Activated naive CD4-positive, alpha-beta T cell treated with anti-CD3 and anti-CD28 coated beads, Interleukin-2, amount 10 ng/mL, durations not matched to agents 7 days and 5 days (primary cell): ENCODE results near the gene AFM.
"Not testable (repeated sequence)": the region's sequence is repeated elsewhere in the genome, so short reads cannot be mapped to it uniquely, and the experiment has no call there.

Source experiments
- CTCF ChIA-PET: fragments of 350-600 bp; sonication (Branson Sonifier 250); formaldehyde crosslinking; loops from one replicate; lab custom pipeline; 2021; ENCODE audit warnings: antibody characterized with exemption; lab: Charles Lee
- DNase-seq: peaks from one replicate; pipeline ENCODE4 v3.0.0-alpha.2; 2020
- H3K27ac Mint-ChIP-seq: one replicate; pipeline ENCODE4 v1.8.0; 2021; ENCODE audit warnings: mild to moderate bottlenecking, moderate library complexity, mixed read lengths
- H3K27me3 Mint-ChIP-seq: one replicate; pipeline ENCODE4 v1.8.0; 2021; ENCODE audit warnings: mild to moderate bottlenecking, mixed read lengths
- H3K36me3 Mint-ChIP-seq: one replicate; pipeline ENCODE4 v1.8.0; 2021; ENCODE audit warnings: mixed read lengths
- H3K4me1 Mint-ChIP-seq: one replicate; pipeline ENCODE4 v1.8.0; 2021; ENCODE audit warnings: mixed read lengths
- H3K4me3 Mint-ChIP-seq: one replicate; pipeline ENCODE4 v1.8.0; 2021; ENCODE audit warnings: mild to moderate bottlenecking, moderate library complexity, mixed read lengths
- H3K9me3 Mint-ChIP-seq: one replicate; pipeline ENCODE4 v1.8.0; 2021; ENCODE audit warnings: mixed read lengths

AFM gene

DNA sequence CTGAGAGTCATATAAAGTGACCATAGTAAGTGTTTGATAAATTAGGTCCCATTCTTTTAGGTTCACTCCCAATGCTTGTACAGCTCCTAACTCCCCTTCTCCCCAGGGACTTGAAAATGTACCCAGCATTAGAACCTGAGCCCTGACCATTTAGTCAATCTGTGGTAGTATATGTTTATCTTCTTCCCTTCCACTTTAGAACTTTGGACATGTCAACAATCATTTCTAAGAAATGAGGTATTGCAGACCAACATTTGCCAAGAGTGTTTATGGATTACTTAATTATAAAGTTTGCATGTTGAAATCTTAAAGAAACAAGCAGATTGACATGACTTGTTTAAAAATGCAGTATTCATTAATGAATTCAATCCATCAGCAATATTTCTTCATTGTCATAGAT lies 26.0 kb downstream of the AFM start:
- H3K36me3 Mint-ChIP-seq = no peaks in the 10 kb centered on the region
- CTCF ChIA-PET = no interaction called here
- no peak for DNase-seq
- H3K4me1 Mint-ChIP-seq = no peaks in the 10 kb centered on the region
- no peaks in the 10 kb centered on the region for H3K27me3 Mint-ChIP-seq
- H3K9me3 Mint-ChIP-seq = no peaks in the 10 kb centered on the region
- no peak overlapping the region for H3K27ac Mint-ChIP-seq
- H3K4me3 Mint-ChIP-seq = no peak overlapping the region

DNA sequence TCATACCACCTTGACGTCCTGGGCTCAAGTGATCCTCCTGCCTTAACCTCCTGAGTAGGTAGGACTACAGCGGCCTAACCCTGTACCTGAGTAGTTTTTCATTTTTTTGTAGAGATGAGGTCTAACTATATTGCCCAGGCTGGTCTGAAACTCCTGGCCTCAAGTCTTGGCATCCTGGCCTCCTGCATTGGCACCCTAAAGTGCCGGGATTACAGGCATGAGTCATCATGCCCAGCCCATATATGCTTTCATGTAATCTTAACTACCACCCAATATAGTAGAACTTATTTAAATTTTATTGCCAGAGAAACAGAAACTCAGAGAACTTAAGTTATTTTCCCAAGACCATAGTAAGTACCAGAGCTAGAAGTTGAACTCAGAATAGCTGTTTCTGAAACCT lies 27.1 kb downstream of the AFM start:
- CTCF ChIA-PET = no interaction called here
- no peak for DNase-seq

DNA sequence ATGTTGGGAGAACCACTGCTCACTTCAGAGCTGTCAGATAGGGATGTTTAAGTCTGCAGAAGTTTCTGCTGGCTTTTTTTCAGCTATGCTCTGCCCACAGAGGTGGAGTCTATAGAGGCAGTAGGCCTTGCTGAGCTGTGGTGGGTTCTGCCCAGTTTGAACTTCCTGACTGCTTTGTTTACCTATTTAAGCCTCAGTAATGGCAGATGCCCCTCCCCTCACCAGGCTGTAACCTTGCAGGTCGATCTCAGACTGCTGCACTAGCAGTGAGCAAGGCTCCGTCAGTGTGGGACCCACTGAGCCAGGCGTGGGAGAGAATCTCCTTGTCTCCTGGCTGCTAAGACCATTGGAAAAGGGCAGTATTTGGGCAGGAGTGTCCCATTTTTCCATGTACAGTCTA lies 36.8 kb downstream of the AFM start:
- CTCF ChIA-PET = interaction anchor here (0.6 kb wide), 1 partner anchor 16 kb away, joined by 3 read pairs; no protein-coding TSS in a partner anchor
- H3K36me3 Mint-ChIP-seq = no peaks in the 10 kb centered on the region
- H3K27me3 Mint-ChIP-seq = no peaks in the 10 kb centered on the region
- no peak overlapping the region for H3K4me3 Mint-ChIP-seq
- no peaks in the 10 kb centered on the region for H3K9me3 Mint-ChIP-seq
- no peaks in the 10 kb centered on the region for H3K4me1 Mint-ChIP-seq
- no peak overlapping the region for H3K27ac Mint-ChIP-seq
- no peak for DNase-seq

More for the DNA sequence above, 27.1 kb downstream of the AFM start:
- H3K4me1 Mint-ChIP-seq = no peaks in the 10 kb centered on the region
- H3K36me3 Mint-ChIP-seq = no peaks in the 10 kb centered on the region
- no peak overlapping the region for H3K27ac Mint-ChIP-seq
- no peaks in the 10 kb centered on the region for H3K9me3 Mint-ChIP-seq
- H3K27me3 Mint-ChIP-seq = no peaks in the 10 kb centered on the region
- H3K4me3 Mint-ChIP-seq = no peak overlapping the region

DNA sequence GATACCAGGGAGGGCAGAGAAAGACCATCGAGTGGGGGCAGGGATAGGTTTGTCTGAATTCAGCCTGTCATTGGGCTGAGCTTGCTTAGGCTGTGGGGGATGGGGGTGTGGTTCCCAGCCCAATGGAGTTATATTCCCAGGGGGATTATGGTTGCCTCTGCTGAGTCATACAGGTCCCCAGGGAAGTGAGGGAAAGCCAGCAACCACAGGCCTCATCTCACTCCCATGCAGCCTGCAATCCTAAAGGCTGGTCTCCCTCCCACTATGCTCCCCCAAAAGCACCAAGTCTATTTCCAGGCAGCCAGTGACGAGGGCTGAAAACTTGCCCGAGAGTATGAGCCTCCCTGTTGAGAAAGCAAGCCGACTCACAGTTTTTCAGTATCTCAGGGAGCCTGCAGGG lies 39.3 kb downstream of the AFM start:
- Mint-ChIP-seq H3K27me3 (no peaks in the 10 kb centered on the region), H3K4me1 (no peaks in the 10 kb centered on the region), H3K27ac (no peak overlapping the region), H3K4me3 (no peak overlapping the region), H3K36me3 (no peaks in the 10 kb centered on the region), H3K9me3 (no peaks in the 10 kb centered on the region)
- CTCF ChIA-PET = no interaction called here
- DNase-seq = no peak

DNA sequence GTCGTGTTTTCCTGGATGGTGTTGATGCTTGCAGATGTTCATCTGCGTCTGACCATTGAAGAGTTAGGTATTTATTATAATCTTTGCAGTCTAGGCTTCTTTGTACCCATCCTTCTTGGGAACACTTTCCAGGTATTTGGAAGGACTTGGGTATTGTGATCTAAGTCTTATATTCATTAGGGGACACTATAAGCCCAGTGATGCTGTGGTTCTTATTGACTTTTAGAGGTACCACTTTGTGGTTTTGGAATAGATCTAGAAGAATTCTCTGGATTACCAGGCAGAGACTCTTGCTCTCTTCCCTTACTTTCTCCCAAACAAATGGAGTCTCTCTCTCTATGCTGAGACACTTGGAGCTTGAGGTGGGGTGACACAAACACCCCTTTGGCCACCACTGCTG lies 41.6 kb downstream of the AFM start:
- no peaks in the 10 kb centered on the region for H3K27me3 Mint-ChIP-seq
- no peaks in the 10 kb centered on the region for H3K36me3 Mint-ChIP-seq
- H3K4me1 Mint-ChIP-seq = no peaks in the 10 kb centered on the region
- no peak overlapping the region for H3K27ac Mint-ChIP-seq
- no peak for DNase-seq
- H3K9me3 Mint-ChIP-seq = no peaks in the 10 kb centered on the region
- H3K4me3 Mint-ChIP-seq = no peak overlapping the region
- CTCF ChIA-PET = no interaction called here

DNA sequence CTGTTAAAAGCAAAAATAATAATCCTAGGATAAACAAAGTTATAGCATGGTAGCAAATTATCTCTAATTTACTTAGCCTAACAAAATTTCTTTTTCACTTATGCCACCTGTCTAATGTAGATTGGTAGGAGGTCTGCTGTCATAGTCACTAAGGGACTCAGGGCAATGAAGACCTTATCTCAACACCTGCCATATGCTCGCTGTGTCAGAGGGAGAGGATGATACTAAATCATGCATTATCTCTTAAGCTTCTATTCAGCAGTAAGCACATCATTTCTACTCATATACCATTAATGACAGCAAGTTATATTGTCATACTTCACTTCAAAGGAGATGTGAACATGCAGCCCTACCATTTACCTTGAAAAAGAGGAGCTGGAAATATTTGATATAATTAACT lies 44.1 kb downstream of the AFM start:
- H3K9me3 Mint-ChIP-seq = no peaks in the 10 kb centered on the region

DNA sequence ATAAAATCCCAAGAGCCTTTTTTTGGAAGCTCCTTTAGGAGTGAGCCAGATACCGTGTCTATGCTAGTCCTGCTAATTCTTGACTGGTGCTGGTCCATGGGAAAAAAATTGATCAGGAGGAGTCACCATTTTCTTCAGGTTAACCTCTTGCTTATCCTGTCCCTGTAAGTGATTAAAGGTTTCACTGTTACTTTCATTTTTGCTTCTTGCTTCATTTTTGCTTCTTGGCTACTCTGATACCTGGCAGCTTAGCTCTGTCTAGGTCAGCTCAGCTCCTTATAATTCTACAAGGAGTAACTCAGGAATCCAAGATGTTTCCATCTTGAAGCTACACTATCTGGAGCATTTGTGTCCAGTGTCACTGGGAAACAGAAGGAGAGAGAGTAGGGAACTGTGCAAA lies 45.7 kb downstream of the AFM start:
- Mint-ChIP-seq H3K4me1 (no peaks in the 10 kb centered on the region), H3K27ac (no peak overlapping the region), H3K36me3 (no peaks in the 10 kb centered on the region), H3K27me3 (no peaks in the 10 kb centered on the region), H3K4me3 (no peak overlapping the region), H3K9me3 (no peaks in the 10 kb centered on the region)
- CTCF ChIA-PET = interaction anchor here (0.5 kb wide), 1 partner anchor 470 kb away, joined by 3 read pairs; no protein-coding TSS in a partner anchor
- no peak for DNase-seq

More for the DNA sequence above, 44.1 kb downstream of the AFM start:
- CTCF ChIA-PET = no interaction called here
- no peak for DNase-seq
- no peaks in the 10 kb centered on the region for H3K4me1 Mint-ChIP-seq
- no peaks in the 10 kb centered on the region for H3K27me3 Mint-ChIP-seq
- no peak overlapping the region for H3K4me3 Mint-ChIP-seq
- H3K36me3 Mint-ChIP-seq = no peaks in the 10 kb centered on the region
- H3K27ac Mint-ChIP-seq = no peak overlapping the region

DNA sequence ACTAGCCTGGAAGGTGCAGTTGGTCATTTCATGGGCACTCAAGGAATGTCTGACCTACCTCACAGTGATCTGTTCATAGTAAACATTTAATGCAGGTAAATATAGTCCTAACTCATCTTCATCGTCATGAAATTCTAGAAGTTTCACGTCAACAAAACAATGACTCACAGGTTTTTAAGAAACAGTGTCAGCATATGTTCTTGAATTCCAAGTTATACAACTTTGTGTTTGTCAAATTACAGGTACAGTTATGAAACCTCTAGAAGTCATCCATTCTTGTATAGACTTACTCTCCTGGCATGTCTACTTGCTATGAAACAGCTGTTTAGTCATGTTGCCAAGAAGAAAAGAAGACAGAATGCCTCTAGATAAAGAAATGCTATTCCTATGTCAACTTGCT lies 46.6 kb downstream of the AFM start:
- no peaks in the 10 kb centered on the region for H3K4me1 Mint-ChIP-seq
- no peaks in the 10 kb centered on the region for H3K27me3 Mint-ChIP-seq
- H3K4me3 Mint-ChIP-seq = no peak overlapping the region
- DNase-seq = no peak
- no peaks in the 10 kb centered on the region for H3K9me3 Mint-ChIP-seq
- no peaks in the 10 kb centered on the region for H3K36me3 Mint-ChIP-seq
- no peak overlapping the region for H3K27ac Mint-ChIP-seq
- CTCF ChIA-PET = no interaction called here

DNA sequence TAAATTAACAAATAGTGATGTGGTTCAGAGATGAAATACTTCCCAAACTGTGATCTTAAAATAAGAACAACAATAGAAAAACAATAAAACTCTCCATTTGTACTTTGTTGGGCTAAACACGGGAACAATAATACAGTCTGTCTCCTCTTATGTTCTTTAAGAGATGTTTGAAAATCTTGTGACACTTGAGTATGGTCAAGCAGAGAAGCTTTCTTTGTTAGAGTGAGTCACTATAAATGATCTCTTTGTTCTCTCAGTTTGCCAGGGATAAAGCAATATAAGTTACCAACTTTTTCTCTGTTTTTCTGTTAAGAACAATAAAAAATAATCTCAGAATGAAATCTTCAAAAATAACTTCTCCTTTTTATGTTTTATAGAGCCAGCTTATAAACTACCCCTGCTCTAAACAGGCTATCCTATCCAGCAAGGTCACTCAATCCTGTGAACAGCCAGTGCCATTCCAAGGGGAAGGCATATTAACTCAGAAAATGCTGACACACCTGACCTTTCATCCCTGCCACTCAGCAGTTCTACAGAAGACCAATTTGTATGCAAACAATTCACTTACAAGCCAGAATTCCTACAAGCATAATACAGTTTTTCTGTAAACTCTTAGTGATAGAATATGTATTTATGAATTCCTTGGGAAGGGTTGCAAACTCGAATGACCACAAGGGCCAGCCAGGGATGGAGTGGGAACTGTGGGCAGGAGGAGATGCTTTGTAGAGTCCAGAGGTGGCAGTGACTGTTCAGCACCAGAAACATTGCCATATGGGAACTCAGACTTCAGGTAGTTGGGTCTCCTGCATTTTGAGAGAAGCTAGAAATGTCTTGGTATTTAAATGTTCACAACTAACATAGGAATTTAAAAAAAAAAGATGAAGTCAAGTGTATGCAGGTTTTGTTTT lies 52.2 kb downstream of the AFM start:
- Mint-ChIP-seq H3K4me3 (no peak overlapping the region), H3K27ac (no peak overlapping the region), H3K27me3 (no peaks in the 10 kb centered on the region), H3K36me3 (no peaks in the 10 kb centered on the region), H3K9me3 (no peaks in the 10 kb centered on the region), H3K4me1 (no peaks in the 10 kb centered on the region)
- no peak for DNase-seq
- CTCF ChIA-PET = no interaction called here

DNA sequence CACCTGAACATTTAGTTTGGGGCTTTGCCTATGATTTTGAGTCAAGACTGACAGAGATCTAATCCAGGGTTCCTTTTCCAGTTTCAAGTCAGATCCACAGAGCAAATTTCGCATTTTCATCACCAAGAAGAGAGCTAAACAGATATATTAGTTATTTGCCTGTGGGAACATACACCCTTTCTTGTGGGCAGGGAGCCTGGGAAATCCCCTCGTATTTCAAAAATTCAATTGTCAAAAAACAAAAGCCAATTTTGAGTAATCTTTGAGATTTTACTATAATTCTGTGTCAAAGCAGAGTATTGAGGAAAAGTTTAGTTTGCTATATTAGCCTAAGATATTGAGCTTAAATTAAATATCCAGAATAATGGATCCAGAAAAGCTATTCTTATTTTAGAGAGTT lies 56.6 kb downstream of the AFM start:
- DNase-seq = no peak
- CTCF ChIA-PET = no interaction called here

DNA sequence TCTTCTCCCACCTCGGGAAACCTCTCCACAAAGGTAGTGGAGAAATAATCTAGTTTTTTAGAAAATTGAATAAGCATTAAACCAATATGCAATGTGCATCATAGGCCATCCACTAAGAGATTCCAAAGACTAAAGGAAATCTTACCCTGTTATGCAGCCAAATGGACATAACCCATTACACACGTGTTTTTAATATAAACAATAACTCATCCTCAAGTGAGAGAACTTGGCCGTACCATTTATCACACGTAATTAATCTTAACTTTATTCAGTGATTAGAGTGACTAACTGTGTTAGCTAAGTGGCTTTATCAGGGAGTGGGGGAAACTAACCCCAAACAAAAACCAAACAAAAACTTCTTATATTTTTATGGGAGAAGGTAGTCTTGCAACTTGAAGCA lies 57.8 kb downstream of the AFM start:
- DNase-seq = no peak
- H3K27ac Mint-ChIP-seq = no peak overlapping the region
- H3K4me1 Mint-ChIP-seq = no peaks in the 10 kb centered on the region
- no peak overlapping the region for H3K4me3 Mint-ChIP-seq
- H3K27me3 Mint-ChIP-seq = no peaks in the 10 kb centered on the region
- no peaks in the 10 kb centered on the region for H3K36me3 Mint-ChIP-seq
- CTCF ChIA-PET = no interaction called here
- no peaks in the 10 kb centered on the region for H3K9me3 Mint-ChIP-seq

More for the DNA sequence above, 56.6 kb downstream of the AFM start:
- Mint-ChIP-seq H3K27me3 (no peaks in the 10 kb centered on the region), H3K36me3 (no peaks in the 10 kb centered on the region), H3K9me3 (no peaks in the 10 kb centered on the region), H3K27ac (no peak overlapping the region), H3K4me3 (no peak overlapping the region), H3K4me1 (no peaks in the 10 kb centered on the region)

DNA sequence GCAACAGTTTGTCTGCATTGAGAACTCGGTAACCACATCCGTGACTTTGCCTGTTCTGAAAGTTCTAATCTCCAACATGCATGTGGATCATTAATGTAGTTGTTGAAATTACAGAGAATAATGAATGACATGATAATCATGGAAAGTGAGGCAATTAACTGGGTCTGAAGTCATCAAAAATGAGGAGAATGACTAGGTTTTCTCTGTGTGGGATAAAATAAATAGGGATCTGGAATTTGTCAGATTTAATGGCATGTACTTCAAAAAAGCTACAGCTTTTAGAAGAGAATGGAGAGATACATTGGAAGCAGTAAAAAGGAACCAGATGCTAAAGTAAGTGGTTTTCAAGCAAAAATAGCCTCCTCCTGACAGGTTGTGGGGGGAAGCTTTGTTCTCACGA lies 59.3 kb downstream of the AFM start:
- no peaks in the 10 kb centered on the region for H3K27me3 Mint-ChIP-seq
- H3K4me3 Mint-ChIP-seq = no peak overlapping the region
- DNase-seq = no peak
- no peak overlapping the region for H3K27ac Mint-ChIP-seq
- CTCF ChIA-PET = no interaction called here
- H3K36me3 Mint-ChIP-seq = no peaks in the 10 kb centered on the region
- no peaks in the 10 kb centered on the region for H3K4me1 Mint-ChIP-seq
- H3K9me3 Mint-ChIP-seq = no peaks in the 10 kb centered on the region

DNA sequence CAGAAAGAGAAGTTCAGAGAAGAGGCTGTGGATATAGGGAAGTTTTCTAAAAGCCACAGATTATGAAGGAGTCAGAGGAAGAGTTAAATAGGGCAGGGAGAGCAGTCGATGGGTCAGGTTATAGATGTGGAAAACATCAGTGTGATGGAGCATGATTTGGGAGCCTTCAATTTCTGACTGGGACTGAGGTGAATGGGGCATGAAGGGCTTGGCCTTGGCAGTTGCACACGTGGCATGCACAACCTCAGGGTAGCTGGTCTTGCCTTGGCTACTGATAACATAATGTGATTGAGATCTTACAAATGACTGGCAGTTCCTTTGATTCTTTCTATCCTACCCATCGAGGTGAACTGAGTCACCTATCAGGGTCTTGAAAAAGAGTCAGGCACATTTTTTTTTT lies 59.7 kb downstream of the AFM start:
- Mint-ChIP-seq H3K36me3 (no peaks in the 10 kb centered on the region), H3K27me3 (no peaks in the 10 kb centered on the region), H3K4me3 (no peak overlapping the region), H3K9me3 (no peaks in the 10 kb centered on the region), H3K4me1 (no peaks in the 10 kb centered on the region), H3K27ac (no peak overlapping the region)
- no peak for DNase-seq
- CTCF ChIA-PET = no interaction called here

DNA sequence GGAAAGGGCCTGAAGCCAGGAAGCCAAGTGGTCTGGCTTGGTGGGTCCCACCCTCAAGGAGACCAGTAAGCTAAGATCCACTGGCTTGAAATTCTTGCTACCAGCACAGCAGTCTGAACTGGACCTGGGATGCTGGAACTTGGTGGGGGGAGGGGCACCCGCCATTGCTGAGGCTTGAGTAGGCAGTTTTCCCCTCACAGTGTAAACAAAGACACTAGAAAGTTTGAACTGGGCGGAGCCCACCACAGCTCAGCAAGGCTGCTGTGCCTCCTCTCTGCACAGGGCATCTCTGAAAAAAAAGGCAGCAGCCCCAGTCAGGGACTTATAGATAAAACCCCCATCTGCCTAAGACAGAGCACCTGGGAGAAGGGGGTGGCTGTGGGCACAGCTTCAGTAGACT lies 63.1 kb downstream of the AFM start:
- Mint-ChIP-seq H3K27ac (no peak overlapping the region), H3K36me3 (no peaks in the 10 kb centered on the region), H3K9me3 (no peaks in the 10 kb centered on the region), H3K27me3 (no peaks in the 10 kb centered on the region), H3K4me3 (no peak overlapping the region), H3K4me1 (no peaks in the 10 kb centered on the region)
- CTCF ChIA-PET = no interaction called here
- DNase-seq = no peak

DNA sequence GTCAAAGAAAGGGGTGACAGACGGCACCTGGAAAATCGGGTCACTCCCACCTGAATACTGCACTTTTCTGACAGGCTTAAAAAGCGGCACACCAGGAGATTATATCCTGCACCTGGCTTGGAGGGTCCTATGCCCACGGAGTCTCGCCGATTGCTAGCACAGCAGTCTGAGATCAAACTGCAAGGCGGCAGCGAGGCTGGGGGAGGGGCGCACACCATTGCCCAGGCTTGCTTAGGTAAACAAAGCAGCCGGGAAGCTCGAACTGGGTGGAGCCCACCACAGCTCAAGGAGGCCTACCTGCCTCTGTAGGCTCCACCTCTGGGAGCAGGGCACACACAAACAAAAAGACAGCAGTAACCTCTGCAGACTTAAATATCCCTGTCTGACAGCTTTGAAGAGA lies 69.3 kb downstream of the AFM start:
- DNase-seq, H3K27ac Mint-ChIP-seq, H3K36me3 Mint-ChIP-seq, H3K4me3 Mint-ChIP-seq, H3K4me1 Mint-ChIP-seq, CTCF ChIA-PET, H3K9me3 Mint-ChIP-seq, H3K27me3 Mint-ChIP-seq: not testable (repeated sequence)
